Muscle of back (tissue), 11 donors: ENCODE measurements around the gene STX1A. TPM values are rescaled to one million over a fixed set of nuclear protein-coding genes. Genes with fewer than 3 reads are reported as not detected.
"Not testable (repeated sequence)": the region's sequence is repeated elsewhere in the genome, so short reads cannot be mapped to it uniquely, and the experiment has no call there.

Experiments used
- DNase-seq, 3 donors: peaks; one replicate each; pipeline versions ENCODE4 v3.0.0 to v3.0.0-alpha.2; 2013
- polyA plus RNA-seq, 10 donors: library from polyadenylated mRNA; unstranded; fragments of 120-200 nt; gene quantifications; one replicate each; pipeline ENCODE4 v1.2.1, GENCODE V29; 2013; ENCODE audit not compliant: insufficient read length in 10 of 10

Gene STX1A
- polyA plus RNA-seq, 10 donors, result 6.2 to 12.2 (median 9.9) TPM

DNA sequence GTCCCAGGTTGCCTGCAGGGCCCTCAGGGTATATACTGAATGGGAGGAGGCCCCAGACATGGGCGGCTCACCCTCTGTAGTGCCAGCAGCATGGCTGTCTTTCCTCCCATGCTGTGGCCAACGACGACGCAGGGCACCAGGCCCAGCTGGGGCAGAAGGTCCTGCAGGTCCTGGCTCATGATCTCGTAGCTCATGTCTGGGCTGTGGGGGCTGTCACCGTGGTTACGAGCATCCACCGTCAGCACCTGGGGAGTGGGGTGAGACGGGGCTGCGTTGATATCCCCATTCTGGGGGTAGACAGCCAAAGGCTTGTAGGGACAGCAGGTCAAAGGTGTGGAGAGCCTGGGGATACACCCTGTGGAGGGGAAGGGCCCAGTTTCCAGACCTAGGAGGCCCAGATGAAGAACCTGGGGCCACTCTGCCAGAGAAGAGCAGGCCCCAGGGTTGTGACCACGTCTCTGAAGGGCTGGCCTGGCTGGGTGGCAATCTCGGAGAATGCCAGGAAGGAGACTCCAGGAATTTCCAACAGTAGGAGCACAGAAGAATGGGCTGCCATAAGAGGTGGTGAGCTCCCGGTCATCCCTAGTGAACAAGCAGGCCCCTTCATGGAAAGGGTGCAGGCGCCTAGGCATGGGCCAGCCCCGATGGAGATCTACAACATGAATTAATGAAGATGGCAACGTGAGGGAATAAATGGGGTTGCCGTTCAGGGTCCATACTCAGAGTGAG, 18.2 kb upstream of the STX1A start:
- no peak for DNase-seq

DNA sequence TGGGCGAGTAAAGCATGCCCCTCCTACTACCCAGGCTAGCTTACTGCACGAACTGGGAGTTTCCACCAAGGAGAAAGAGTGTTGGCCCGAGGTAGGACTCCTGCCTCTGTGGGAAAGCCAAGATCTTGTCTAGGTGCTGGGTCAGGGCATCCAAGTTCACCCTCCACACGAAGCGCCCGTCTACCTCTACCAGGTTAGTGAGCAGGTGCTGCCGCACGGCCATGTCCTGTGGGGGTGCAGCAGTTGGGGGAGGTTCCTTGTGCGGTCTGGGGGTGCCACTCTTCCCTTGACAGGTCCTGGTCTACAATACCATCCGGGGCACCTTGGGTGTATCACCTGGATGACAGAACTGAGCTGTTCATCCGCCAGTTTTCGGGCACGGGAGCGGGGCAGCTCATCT, 17.4 kb upstream of the STX1A start:
- DNase-seq, result no peak

DNA sequence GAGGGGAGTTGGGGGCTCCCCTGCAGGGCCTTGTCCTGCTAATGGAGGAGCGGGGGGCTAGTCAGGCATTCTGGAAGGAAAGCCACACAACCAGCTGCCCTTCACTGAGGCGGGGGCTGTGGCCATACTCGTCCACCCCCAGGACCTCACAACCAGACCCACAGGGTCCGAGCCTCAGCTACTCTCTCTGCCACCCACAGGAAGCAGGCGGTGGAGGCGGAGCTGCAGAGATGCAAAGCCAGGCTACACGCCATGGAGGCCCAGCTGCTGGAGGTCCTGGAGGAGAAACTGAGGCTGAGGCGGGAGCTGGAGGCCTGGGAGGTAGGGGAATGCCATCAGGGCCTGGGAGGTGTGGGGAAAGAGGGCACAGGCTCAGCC, 16.0 kb upstream of the STX1A start:
- DNase-seq, result no peak

DNA sequence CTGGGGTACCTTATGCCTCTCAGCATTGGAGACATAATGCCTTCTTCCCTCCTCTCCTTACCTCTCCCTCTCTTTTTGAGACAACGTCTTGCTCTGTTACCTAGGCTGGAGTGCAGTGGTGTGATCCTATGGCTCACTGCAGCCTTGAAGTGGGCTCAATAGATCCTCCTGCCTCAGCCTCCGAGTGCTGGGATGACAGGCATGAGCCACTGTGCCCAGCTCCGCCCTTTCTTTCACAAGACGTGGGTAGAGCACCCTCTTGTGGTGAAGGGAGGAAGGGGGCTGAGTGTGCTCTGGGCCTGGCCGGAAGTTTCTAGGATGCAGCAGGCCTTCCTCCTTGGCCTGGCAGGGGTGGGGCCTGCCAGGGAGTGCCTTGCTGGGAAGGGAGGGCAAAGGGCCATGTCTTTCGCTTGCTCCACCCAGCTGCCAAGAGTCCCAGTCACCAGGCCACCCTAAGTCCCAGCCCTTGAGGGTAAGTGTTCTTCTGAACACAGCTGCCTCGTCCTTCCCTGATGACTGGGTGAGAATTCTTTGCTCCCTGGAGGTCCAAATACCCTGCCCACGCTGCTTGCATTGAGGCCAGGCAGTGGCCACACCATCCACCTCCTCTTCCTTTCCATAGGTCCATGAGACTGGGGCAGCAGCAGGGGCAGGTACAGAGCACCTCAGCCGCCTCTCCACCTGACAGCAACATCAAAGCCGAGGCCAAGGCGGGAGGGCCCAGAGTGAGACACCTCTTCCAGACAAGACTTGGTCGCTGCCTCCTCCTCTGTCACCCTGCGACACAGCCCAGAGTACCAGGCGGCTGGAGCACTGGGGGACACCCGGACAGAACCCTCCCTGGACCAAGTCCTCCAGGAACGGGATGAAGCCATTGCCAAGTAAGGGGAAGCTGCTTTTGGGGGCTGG, 15.4 kb upstream of the STX1A start:
- peak in 2 of 3 donors; percentile 47 to 63 for DNase-seq

DNA sequence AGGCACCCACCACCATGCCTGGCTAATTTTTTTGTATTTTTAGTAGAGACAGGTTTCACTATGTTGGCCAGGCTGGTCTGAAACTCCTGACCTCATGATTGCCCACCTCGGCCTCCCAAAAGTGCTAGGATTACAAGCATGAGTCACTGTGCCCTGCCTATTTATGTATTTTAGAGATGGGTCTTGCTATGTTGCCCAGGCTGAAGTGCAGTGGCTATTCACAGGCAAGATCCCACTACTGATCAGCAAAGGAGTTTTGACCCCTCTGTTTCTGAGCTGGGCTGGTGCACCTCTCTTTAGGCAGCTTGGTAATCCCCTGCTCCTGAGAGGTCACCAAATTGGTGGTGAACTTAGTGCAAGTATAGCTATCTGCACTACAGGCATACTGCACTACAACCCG, 12.9 kb upstream of the STX1A start:
- no peak for DNase-seq

DNA sequence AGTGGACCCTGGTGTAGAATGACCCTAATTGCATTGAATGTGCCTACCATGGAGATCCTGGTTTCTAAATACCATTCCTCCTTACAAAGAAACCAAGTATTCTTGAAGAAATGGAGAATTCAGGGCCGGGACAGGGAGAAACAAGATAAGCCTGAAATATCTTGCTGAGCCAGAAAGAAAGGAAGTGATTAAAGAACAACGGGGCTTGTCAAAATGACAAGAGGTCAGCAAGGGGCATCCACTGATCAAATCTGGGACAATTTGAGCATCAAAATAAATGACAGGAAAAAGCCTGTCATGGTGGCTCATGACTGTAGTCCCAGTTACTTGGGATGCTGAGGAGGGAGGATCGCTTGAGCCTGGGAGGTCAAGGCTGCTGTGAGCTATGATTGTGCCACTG, 11.0 kb upstream of the STX1A start:
- DNase-seq, result no peak

DNA sequence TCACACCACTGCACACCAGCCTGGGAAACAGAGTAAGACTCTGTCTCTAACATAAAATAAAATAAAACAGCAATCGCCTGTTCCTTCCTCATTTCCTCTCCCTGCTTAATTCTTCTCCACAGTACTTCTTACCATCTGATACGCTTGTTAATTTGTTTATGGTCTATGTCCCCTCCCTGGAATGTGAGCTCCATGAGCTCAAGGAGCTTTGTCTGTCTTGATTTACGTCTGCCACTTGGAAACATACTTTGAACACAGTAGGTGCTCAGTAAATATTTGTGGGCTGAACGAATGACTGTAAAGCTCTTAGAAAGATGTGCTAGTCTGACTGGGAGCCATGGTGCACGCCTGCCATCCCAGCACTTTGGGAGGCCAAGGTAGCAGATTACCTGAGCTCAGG, 9.1 kb upstream of the STX1A start:
- DNase-seq, result no peak

DNA sequence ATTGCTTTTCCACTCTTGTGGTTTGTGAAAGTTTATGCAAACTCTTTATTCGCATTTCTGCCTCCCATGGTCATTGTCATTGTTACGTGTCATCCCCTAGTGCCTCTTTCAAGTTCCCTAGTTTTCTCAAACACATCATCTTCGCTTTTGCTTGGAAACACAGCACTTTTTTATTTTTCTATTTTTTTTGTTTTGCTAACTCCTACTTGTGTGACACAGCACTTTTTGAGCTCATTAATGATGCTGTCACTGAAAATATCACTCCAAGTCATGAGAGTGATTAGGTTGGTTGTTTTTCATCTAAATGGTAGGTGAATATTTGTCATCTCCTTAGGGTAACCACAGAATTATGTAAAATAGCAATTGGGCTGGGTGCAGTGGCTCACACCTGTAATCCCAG, 8.5 kb upstream of the STX1A start:
- DNase-seq, result no peak

DNA sequence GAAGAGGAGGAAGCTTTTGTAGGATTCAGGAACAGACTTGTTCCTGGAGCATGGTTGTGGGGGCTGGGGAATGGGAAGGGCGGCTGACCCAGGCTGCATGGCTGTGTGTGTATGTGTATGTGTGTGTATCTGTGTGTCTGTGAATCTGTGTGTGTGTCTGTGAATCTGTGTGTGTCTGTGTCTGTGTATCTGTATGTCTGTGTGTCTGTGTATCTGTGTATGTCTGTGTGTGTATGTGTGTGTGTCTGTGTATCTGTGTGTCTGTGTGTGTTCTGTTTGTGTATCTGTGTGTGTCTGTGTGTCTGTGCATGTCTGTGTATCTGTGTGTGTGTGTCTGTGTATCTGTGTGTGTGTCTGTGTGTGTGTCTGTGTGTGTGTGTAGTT, 6.6 kb upstream of the STX1A start:
- no peak for DNase-seq

DNA sequence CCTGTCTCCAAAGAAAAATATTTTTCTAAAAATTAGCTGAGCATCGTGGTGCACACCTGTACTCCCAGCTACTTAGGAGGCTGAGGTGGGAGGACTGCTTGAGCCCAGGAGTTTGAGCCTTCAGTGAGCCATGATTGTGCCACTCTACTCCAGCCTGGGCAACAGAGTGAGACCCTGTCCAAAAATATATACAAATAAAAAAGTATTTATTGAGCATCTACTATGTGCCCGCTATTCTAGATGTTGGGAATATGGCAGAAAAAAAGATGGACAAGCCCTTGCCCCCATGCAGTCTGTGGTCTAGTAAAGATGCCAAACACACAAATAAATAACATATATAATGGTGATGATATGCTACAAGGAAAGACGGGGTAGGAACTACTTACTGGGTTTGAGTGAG, 4.3 kb upstream of the STX1A start:
- no peak for DNase-seq

DNA sequence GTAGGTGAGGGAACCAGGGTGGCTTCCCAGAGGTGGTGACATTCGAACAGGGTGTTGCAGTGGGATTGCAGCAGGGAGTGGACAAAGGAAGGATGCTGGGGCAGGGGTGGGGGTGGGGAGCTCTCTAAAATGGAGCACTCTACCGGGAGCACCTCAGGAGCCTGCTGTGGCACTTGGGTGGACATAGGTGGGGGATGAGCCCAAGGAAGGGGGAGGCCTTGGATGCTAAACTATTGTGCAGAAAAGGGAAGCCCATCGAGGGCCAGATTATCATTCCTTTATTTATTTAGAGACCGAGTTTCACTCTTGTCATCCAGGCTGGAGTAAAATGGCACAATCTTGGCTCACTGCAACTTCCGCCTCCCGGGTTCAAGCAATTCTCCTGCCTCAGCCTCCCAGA, 3.3 kb upstream of the STX1A start:
- DNase-seq, result no peak

DNA sequence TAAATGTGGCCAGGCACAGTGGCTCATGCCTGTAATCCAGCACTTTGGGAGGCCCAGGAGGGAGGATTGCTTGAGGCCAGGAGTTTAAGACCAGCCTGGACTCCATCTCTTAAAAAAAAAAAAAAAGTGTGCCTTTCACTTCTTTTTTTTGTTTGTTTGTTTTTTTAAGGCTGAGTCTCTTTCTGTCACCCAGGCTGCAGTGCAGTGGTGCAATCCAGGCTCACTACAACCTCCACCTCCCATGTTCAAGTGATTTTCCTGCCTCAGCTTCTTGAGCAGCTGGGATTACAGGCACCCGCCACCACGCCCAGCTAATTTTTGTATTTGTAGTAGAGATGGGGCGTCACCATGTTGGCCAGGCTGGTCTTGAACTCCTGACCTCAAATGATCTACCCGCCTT, 2.7 kb upstream of the STX1A start:
- DNase-seq, result not testable (repeated sequence)

DNA sequence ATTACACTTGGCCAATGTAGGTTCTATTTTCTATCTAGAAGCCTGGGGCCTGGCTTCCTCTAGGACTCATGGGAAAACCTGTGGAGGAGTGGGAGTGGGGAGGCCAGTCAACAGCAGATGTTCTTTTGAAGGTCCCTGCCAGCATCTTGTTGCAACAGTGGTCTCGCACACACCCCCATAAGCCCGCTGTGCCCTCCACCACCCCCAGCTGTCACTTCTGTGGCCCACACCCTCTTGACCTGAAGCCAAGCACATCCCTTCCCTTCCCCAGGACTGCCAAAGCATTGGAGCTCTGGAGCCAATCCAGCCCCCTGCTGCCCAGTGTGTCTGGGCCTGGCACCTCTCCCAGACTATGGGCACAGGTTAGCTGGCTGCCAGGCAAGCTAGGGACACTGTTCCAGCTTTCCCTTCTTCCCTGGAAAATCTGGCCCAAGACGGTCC, 1.9 kb upstream of the STX1A start:
- DNase-seq, result peak; percentile 78 to 83 (median 78)

DNA sequence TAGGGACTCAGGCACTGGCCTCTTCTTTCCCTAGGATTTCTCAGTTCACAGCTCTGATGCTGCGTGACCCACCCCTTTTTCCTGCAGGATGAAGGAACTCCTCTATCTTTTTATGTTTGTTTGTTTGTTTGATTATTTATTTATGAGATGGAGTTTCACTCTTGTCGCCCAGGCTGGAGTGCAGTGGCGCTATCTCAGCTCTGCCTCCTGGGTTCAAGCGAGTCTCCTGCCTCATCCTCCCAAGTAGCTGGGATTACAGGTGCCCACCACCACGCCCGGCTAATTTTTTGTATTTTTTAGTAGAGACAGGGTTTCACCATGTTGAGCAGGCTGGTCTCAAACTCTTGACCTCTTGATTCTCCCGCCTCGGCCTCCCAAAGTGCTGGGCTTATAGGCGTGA, 974 bp upstream of the STX1A start:
- not testable (repeated sequence) for DNase-seq

DNA sequence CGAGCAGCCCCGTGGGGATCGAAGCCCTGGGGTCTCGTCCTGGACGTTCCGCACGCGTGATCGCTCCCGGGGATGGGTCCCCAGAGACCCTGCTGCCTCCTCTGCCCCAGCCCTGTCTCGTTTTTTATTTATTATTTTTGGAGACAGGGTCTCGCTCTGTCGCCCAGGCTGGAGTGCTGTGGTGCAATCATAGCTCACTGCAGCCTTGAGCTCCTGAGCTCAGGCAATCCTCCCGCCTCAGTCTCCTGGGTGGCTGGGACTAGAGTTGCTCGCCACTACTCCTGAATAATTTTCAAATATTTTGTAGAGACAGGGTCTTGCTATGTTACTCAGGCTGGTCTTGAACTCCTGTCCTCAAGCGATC, 319 bp upstream of the STX1A start:
- DNase-seq, result no peak

DNA sequence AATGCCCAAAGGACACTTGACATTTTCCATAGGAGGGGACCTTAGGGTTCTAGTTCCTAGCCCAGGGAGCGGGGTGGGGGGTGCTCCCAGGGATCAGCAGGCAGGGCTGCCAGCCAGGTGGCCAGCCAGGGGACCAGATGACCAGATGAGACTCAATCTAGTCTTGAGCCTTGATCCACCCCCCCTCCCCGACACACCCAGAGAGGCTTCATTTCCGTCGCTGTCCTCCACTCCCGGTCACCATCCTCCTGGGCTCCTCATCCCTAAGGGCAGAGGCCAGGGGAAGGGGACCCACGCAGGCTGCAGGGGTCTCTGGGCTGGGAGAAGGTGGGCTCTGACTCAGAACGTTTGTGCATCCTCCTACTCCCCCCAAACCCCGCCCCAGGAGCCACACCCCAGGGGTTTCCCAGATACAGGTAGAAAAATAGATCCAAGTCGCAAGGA, 1.0 kb downstream of the STX1A start:
- no peak for DNase-seq

DNA sequence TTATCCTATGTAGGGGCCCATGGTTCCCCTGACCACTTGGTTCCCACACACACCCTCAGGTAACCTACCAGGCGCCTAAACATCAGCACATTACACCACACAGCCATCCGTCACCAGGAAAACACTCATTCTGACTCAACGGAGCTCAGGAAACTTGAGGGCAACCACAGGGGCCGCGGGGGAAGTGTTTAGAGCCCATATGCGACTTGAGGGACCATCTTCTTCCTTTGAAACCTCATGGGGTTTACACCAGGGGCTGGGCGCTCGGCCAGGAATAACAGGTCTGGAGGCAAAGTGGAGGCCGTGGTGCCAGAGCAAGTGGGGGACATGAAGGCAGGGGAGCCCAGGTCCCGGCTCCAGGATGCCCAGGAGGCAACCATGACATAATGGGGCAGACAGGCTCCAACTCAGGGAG, 1.5 kb downstream of the STX1A start:
- DNase-seq, result peak in 2 of 3 donors; percentile 25 to 75

DNA sequence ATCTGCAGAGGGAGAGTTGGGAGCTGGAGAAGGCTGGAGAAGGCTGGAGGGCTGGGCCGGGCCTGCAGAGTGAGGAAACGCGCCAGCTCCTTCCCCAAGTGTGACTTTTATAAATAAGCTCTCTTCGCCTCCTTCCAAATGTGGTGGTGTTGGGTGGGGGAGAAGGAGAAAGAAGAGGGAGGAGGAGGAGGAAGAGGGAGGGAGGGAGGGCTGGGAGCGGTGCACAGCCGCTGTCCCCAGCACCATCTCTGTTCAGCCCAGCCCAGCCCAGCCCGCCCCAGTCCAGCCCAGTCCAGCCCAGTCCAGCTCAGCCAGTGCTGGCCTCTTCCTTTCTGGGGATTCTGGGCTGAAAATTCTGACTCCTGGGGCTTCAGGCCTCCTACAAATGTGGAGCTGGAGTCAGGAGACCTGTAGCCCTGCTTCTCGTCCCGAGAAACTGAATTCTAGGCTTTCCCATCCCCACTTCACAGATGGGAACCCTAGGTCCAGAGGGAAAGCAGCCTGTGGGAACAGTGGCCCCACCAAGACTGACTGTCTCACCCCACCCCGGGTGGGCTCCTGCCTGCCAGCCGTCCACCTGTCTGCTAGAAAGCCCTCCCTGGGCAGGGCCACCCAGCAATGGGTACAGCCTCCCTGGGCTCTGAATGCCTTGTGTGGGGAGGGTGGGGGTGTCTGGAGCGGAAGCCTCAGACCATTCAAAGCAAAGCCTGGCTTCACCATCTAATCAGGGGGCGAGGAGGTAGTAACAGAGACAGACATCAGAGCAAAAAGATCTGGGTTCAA, 2.3 kb downstream of the STX1A start:
- DNase-seq, result peak in 2 of 3 donors; percentile 65 to 84

DNA sequence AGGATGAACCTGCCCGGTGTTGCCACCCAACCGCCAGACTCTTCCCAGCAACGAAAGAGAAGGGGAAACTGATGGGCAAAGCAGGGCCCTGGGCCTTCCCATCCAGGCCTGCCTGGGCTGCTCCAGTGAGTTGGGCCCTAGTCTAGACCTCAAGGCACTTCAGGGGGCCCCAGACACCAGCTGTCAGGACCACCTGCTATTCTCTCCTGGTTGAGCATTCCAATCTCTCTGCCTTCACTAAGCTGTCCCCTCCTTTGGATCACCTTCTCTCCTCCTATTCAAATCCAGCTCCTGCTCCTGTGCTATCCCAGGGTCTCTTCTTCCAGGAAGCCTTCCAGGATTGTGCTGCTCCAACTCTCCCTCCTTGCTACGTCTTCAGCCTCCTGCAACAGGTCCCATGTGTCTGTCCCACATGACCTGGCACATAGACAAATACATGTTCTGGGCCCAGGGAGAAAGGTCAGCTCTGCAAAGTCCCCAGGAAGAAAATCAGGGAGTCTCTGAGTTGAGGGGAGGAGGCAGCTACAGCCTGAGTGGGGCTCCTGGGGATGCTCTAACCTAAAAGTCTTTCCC, 3.1 kb downstream of the STX1A start:
- DNase-seq, result no peak

DNA sequence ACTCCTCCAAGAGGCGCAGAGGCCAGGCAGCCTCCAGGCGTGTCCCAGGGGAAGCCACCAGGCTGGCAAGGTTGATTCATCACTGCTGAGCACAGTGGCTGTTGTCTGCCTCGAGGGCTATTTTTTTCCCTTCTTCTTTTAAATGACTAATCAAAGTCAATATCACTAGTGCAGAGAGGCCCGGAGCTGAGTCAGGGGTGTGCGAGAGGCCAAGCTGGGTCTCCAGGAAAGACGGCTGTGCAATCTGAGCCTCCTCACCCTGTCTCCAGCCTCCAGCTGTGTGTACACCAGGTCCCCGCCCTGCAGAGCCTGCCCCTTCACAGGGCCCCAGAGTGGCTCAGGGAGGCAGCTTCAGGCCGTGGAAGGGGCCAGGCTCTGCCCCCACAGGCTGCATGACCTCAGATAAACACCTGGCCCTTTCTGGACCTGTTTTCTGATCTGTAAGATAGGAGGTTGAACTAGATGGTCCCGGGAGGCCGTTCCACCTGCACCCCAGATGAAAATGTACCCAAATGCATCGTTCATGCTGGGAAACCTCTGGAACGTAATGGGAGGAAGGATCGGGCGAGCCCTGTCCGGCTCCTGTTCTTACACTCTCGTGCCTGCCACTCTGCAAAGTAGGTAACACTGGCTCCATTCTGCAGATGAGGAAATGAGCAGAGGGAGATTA, 3.7 kb downstream of the STX1A start:
- peak; percentile 51 to 89 (median 87) for DNase-seq

DNA sequence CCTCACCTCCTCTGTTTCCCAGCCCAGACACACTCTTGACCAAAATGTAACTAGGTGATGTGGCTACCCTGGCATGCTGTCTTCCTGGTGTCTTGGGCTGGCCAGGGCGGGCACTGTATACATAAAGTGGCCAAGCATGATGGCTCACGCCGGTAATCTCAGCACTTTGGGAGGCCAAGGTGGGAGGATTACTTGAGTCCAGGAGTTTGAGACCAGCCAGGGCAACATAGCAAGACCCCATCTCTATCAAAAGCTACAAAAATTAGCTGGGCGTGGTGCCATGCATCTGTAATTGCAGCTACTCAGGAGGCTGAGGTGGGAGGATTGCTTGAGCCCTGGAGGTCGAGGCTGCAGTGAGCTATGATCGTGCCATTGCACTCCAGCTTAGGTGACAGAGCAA, 6.2 kb downstream of the STX1A start:
- not testable (repeated sequence) for DNase-seq
